ENCODE data around the gene SLC31A1.

SLC31A1 gene

DNA sequence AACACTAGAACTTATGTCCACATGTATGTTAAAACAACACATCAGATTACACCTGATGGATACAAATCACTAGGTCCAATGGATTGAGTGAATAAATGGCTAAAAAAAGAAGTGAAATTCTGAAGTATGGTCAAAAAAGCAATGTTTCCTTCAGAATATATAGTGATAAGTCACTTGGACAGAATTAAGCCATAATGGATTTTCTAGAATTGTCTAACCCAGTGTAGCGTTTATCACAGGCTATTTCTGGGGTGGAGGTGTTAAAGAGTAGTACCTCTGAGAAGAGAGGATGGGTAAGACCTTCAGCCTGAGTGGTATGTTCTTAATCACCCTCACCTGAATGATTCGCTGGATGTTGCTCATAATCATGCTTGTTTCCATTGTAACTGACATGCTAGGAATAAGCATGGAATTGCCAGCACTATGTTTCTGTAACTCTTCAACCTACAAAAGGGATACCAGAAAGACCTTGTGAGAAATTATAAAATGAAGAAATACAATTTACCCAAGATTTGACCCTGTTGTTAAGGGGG lies 37.3 kb upstream of the SLC31A1 start:
- no peak for TF ChIP-seq GABPA (IDR thresholded peaks at IDR 0.05; ENCODE audit: low read depth)
- no peak for TF ChIP-seq POLR2AphosphoS5 (IDR thresholded peaks at IDR 0.05; ENCODE audit: low read depth)
- TF ChIP-seq REST (IDR thresholded peaks at IDR 0.05; ENCODE audit: insufficient replicate concordance, low read depth) = no peak
- TF ChIP-seq, protein P1, sequence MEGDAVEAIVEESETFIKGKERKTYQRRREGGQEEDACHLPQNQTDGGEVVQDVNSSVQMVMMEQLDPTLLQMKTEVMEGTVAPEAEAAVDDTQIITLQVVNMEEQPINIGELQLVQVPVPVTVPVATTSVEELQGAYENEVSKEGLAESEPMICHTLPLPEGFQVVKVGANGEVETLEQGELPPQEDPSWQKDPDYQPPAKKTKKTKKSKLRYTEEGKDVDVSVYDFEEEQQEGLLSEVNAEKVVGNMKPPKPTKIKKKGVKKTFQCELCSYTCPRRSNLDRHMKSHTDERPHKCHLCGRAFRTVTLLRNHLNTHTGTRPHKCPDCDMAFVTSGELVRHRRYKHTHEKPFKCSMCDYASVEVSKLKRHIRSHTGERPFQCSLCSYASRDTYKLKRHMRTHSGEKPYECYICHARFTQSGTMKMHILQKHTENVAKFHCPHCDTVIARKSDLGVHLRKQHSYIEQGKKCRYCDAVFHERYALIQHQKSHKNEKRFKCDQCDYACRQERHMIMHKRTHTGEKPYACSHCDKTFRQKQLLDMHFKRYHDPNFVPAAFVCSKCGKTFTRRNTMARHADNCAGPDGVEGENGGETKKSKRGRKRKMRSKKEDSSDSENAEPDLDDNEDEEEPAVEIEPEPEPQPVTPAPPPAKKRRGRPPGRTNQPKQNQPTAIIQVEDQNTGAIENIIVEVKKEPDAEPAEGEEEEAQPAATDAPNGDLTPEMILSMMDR (IDR thresholded peaks at IDR 0.05; ENCODE audit: insufficient read depth, low read length) = no peak
- TF ChIP-seq SPI1 (IDR thresholded peaks at IDR 0.05; ENCODE audit: borderline replicate concordance, low read depth) = no peak
- DNase-seq (ENCODE audit: low read depth in 1 of 2, low spot score in 1 of 2) = no peak
- Histone ChIP-seq H3K4me3 (replicated peaks; ENCODE audit: insufficient read depth, low read length) (no peak overlapping the region), H3K27ac (replicated peaks) (no peak overlapping the region), H3K27me3 (ENCODE audit: insufficient read depth, poor library complexity, severe bottlenecking) (no peaks in the 10 kb centered on the region)

DNA sequence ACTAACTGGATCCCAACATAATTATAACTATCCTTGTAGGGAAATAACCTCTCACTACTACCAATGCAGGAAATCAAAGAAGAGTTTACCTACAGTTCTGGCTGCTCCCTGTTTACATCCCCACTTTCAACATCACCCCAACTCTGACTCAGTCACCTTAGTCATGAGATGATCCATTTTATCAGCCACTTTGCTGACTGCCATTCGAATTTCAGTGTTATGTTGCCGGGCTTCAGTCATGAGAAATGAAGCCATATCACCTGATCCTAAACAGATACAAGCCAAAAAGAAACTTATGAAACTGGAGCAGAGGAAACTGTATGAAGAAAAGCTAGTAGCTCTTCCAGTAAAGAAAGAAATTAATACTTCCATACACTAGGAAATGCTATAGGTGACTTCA lies 36.8 kb upstream of the SLC31A1 start:
- Histone ChIP-seq H3K4me3 (replicated peaks; ENCODE audit: insufficient read depth, low read length) (no peak overlapping the region), H3K27ac (replicated peaks) (no peak overlapping the region), H3K27me3 (ENCODE audit: insufficient read depth, poor library complexity, severe bottlenecking) (no peaks in the 10 kb centered on the region)
- TF ChIP-seq GABPA (IDR thresholded peaks at IDR 0.05; ENCODE audit: low read depth) (no peak), REST (IDR thresholded peaks at IDR 0.05; ENCODE audit: insufficient replicate concordance, low read depth) (no peak), POLR2AphosphoS5 (IDR thresholded peaks at IDR 0.05; ENCODE audit: low read depth) (no peak), SPI1 (IDR thresholded peaks at IDR 0.05; ENCODE audit: borderline replicate concordance, low read depth) (no peak)
- TF ChIP-seq, protein P1 (IDR thresholded peaks at IDR 0.05; ENCODE audit: insufficient read depth, low read length) = no peak
- DNase-seq (ENCODE audit: low read depth in 1 of 2, low spot score in 1 of 2) = no peak

DNA sequence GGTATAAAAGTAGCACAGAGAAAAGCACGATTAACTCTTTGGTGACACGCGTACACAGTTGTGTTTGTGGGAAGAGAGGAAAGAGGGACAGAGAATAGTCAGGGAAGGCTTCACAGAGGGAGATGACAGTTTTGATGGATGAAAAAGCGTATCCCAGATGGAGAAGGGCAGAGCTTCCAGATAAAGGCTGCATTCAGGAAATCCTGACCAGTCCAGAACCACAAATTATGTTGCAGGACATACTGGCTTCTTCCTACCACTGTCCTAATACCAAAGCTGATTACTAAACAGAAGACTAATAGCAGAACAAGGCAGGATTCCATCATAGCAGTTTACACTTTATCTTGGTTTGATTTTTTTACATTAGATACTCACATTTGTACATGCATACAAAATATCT lies 36.1 kb upstream of the SLC31A1 start:
- H3K27me3 ChIP-seq (ENCODE audit: insufficient read depth, poor library complexity, severe bottlenecking) = no peaks in the 10 kb centered on the region
- DNase-seq (ENCODE audit: low read depth in 1 of 2, low spot score in 1 of 2) = no peak
- TF ChIP-seq POLR2AphosphoS5 (IDR thresholded peaks at IDR 0.05; ENCODE audit: low read depth) = no peak
- H3K27ac ChIP-seq (replicated peaks) = no peak overlapping the region
- no peak overlapping the region for H3K4me3 ChIP-seq (replicated peaks; ENCODE audit: insufficient read depth, low read length)

DNA sequence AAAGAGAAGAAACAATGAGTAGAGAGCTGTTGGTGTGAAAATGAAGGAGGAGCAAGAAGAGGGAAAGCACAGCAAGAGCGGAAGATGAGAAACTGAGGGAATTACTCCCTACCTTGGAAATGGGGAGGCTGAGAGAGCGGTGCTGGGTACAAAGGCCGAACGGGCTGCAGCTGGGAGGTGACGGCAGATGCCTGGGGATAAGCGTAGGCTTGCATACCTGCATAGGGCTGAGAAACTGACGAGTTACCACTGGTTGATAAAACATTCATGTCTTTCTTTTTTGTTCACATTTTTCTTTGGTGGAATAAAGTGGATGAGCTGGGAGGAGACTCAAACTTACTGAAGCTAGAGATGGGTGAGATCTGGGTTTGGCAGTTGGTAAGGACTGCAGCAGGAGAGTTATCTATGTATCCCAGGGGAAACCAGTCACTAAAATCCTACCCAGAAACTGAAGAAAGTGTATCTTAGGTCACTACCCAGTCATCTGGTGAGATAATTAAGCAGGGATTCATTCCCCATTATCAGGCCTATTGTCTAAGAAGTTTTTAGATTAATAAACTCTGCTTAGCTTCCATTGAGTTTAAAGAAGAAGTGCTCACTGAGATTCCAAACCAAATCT lies 35.1 kb upstream of the SLC31A1 start:
- no peak for DNase-seq (ENCODE audit: low read depth in 1 of 2, low spot score in 1 of 2)
- Histone ChIP-seq H3K27me3 (ENCODE audit: insufficient read depth, poor library complexity, severe bottlenecking) (no peaks in the 10 kb centered on the region), H3K27ac (replicated peaks) (0 out of 2 replicates have a peak overlapping the region, but pooled peaks have one; percentile 7), H3K4me3 (replicated peaks; ENCODE audit: insufficient read depth, low read length) (no peak overlapping the region)
- TF ChIP-seq POLR2AphosphoS5 (IDR thresholded peaks at IDR 0.05; ENCODE audit: low read depth) (no peak), GABPA (IDR thresholded peaks at IDR 0.05; ENCODE audit: low read depth) (no peak), SPI1 (IDR thresholded peaks at IDR 0.05; ENCODE audit: borderline replicate concordance, low read depth) (no peak), REST (IDR thresholded peaks at IDR 0.05; ENCODE audit: insufficient replicate concordance, low read depth) (no peak)
- TF ChIP-seq, protein P1 (IDR thresholded peaks at IDR 0.05; ENCODE audit: insufficient read depth, low read length) = no peak
